ENCODE data around the gene ABCA7. TPM values are rescaled to one million over a fixed set of nuclear protein-coding genes. Genes with fewer than 3 reads are reported as not detected.

The ABCA7 gene
- total and polyA plus RNA-seq, 4 donors = 3.0 to 60.9 (median 4.8) TPM

GRCh38 chr19:1035998-1036621 is 3.8 kb upstream of the ABCA7 start:
- Histone ChIP-seq H3K4me3 (ENCODE audit: low read depth in 1 of 3, low read length in 3 of 3) (no peak overlapping the region), H3K9ac (ENCODE audit: low read depth in 1 of 2, low read length in 2 of 2) (no peak overlapping the region), H3K9me3 (ENCODE audit: control insufficient read depth in 4 of 4, low read length in 3 of 4) (no peaks in the 10 kb centered on the region), H3K27me3 (ENCODE audit: control insufficient read depth in 4 of 4, insufficient read depth in 4 of 4, low read length in 3 of 4) (no peaks in the 10 kb centered on the region), H3K4me1 (ENCODE audit: control insufficient read depth in 4 of 4, insufficient read depth in 4 of 4, low read length in 3 of 4) (peaks cover 5 to 20% (median 15%) of the 10 kb centered on the region in 4 donors), H3K27ac (ENCODE audit: low read depth in 1 of 2, low read length in 2 of 2) (no peak overlapping the region), H3K36me3 (ENCODE audit: control insufficient read depth in 4 of 4, insufficient read depth in 3 of 4, low read depth in 1 of 4, low read length in 3 of 4) (peaks cover 4 to 8% (median 6%) of the 10 kb centered on the region in 4 donors)
- no peak for DNase-seq (ENCODE audit: low spot score)
- TF ChIP-seq CTCF (IDR thresholded peaks at IDR 0.05; ENCODE audit: low read depth, low read length, missing input control) (no peak), GABPA (IDR thresholded peaks at IDR 0.05 in 1 of 2, conservative IDR thresholded peaks at IDR 0.05 in 1 of 2) (no peak), RAD21 (IDR thresholded peaks at IDR 0.05) (no peak), JUND (IDR thresholded peaks at IDR 0.05) (no peak), SP1 (IDR thresholded peaks at IDR 0.05) (no peak), TAF1 (conservative IDR thresholded peaks at IDR 0.05) (no peak), RXRA (IDR thresholded peaks at IDR 0.05) (no peak), YY1 (IDR thresholded peaks at IDR 0.05) (no peak), REST (IDR thresholded peaks at IDR 0.05) (no peak), ATF3 (IDR thresholded peaks at IDR 0.05) (no peak), HNF4A (conservative IDR thresholded peaks at IDR 0.05) (no peak), FOXA1 (IDR thresholded peaks at IDR 0.05) (no peak), HNF4G (IDR thresholded peaks at IDR 0.05) (no peak), FOXA2 (IDR thresholded peaks at IDR 0.05) (no peak), NR2F2 (IDR thresholded peaks at IDR 0.05) (no peak)
- TF ChIP-seq, protein P1, sequence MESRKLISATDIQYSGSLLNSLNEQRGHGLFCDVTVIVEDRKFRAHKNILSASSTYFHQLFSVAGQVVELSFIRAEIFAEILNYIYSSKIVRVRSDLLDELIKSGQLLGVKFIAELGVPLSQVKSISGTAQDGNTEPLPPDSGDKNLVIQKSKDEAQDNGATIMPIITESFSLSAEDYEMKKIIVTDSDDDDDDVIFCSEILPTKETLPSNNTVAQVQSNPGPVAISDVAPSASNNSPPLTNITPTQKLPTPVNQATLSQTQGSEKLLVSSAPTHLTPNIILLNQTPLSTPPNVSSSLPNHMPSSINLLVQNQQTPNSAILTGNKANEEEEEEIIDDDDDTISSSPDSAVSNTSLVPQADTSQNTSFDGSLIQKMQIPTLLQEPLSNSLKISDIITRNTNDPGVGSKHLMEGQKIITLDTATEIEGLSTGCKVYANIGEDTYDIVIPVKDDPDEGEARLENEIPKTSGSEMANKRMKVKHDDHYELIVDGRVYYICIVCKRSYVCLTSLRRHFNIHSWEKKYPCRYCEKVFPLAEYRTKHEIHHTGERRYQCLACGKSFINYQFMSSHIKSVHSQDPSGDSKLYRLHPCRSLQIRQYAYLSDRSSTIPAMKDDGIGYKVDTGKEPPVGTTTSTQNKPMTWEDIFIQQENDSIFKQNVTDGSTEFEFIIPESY (IDR thresholded peaks at IDR 0.05) = no peak
- TF ChIP-seq, protein P2, sequence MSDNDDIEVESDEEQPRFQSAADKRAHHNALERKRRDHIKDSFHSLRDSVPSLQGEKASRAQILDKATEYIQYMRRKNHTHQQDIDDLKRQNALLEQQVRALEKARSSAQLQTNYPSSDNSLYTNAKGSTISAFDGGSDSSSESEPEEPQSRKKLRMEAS (IDR thresholded peaks at IDR 0.05) = no peak
- WGBS = 91% methylated on average over 29 of the region's 29 CpGs
